Measurements from ENCODE around the gene BICDL2.

Gene BICDL2

GRCh38 chr16:2985893-2986355 lies 50.8 kb downstream of the BICDL2 start:
- Histone ChIP-seq H3K79me2 (ENCODE audit: insufficient read depth, low read length) (peaks cover 2% of the 10 kb centered on the region; the same call in 1 of the 2 replicates), H3K9me2 (replicated peaks; ENCODE audit: low read depth, low read length) (no peaks in the 10 kb centered on the region), H3K36me3 (ENCODE audit: insufficient read depth, low read length) (no peaks in the 10 kb centered on the region), H2AFZ (ENCODE audit: low read length) (no peak overlapping the region), H4K20me1 (ENCODE audit: insufficient read depth, low read length, poor library complexity, severe bottlenecking) (no peaks in the 10 kb centered on the region), H3K9ac (ENCODE audit: low read depth, low read length, poor library complexity, severe bottlenecking) (no peak overlapping the region), H3K4me3 (ENCODE audit: low read length, poor library complexity, severe bottlenecking) (no peak overlapping the region), H3K4me1 (ENCODE audit: insufficient read depth, low read length, poor library complexity, severe bottlenecking) (no peaks in the 10 kb centered on the region), H3F3A (ENCODE audit: low read depth) (no peaks in the 10 kb centered on the region), H3K27me3 (ENCODE audit: insufficient read depth, low read length, poor library complexity, severe bottlenecking) (no peaks in the 10 kb centered on the region), H3K9me3 (ENCODE audit: insufficient read depth, low read depth, low read length) (no peaks in the 10 kb centered on the region), H3K4me2 (ENCODE audit: low read depth, low read length, poor library complexity, severe bottlenecking) (no peak overlapping the region)
- TF ChIP-seq EZH2phosphoT487 (IDR thresholded peaks at IDR 0.05; ENCODE audit: borderline replicate concordance) (no peak), CTCF (conservative IDR thresholded peaks at IDR 0.05; ENCODE audit: low read length) (no peak)

GRCh38 chr16:2985462-2985861 lies 51.3 kb downstream of the BICDL2 start:
- Histone ChIP-seq H3K9ac (ENCODE audit: low read depth, low read length, poor library complexity, severe bottlenecking) (no peak overlapping the region), H3F3A (ENCODE audit: low read depth) (no peaks in the 10 kb centered on the region), H2AFZ (ENCODE audit: low read length) (no peak overlapping the region), H3K9me2 (replicated peaks; ENCODE audit: low read depth, low read length) (no peaks in the 10 kb centered on the region), H3K4me2 (ENCODE audit: low read depth, low read length, poor library complexity, severe bottlenecking) (no peak overlapping the region), H3K9me3 (ENCODE audit: insufficient read depth, low read depth, low read length) (no peaks in the 10 kb centered on the region), H3K27me3 (ENCODE audit: insufficient read depth, low read length, poor library complexity, severe bottlenecking) (no peaks in the 10 kb centered on the region), H3K4me3 (ENCODE audit: low read length, poor library complexity, severe bottlenecking) (no peak overlapping the region), H3K36me3 (ENCODE audit: insufficient read depth, low read length) (no peaks in the 10 kb centered on the region), H3K79me2 (ENCODE audit: insufficient read depth, low read length) (peaks cover 5% of the 10 kb centered on the region; the same call in 1 of the 2 replicates), H3K4me1 (ENCODE audit: insufficient read depth, low read length, poor library complexity, severe bottlenecking) (no peaks in the 10 kb centered on the region), H4K20me1 (ENCODE audit: insufficient read depth, low read length, poor library complexity, severe bottlenecking) (no peaks in the 10 kb centered on the region)
- TF ChIP-seq CTCF (conservative IDR thresholded peaks at IDR 0.05; ENCODE audit: low read length) (no peak), EZH2phosphoT487 (IDR thresholded peaks at IDR 0.05; ENCODE audit: borderline replicate concordance) (no peak)

- no peaks in the 10 kb centered on the region for H4K20me1 ChIP-seq (ENCODE audit: insufficient read depth, low read length, poor library complexity, severe bottlenecking)
- peak overlapping the region; percentile 44 for H3K4me3 ChIP-seq (ENCODE audit: low read length, poor library complexity, severe bottlenecking)
- H3K36me3 ChIP-seq (ENCODE audit: insufficient read depth, low read length) = no peaks in the 10 kb centered on the region
- peak overlapping the region; percentile 57 for H3K4me2 ChIP-seq (ENCODE audit: low read depth, low read length, poor library complexity, severe bottlenecking)
- H3K9ac ChIP-seq (ENCODE audit: low read depth, low read length, poor library complexity, severe bottlenecking) = no peak overlapping the region
- H3K4me1 ChIP-seq (ENCODE audit: insufficient read depth, low read length, poor library complexity, severe bottlenecking) = no peaks in the 10 kb centered on the region
- H2AFZ ChIP-seq (ENCODE audit: low read length) = no peak overlapping the region
- peaks cover 13% of the 10 kb centered on the region for H3K79me2 ChIP-seq (ENCODE audit: insufficient read depth, low read length)
- no peaks in the 10 kb centered on the region for H3K9me2 ChIP-seq (replicated peaks; ENCODE audit: low read depth, low read length)
- H3F3A ChIP-seq (ENCODE audit: low read depth) = no peaks in the 10 kb centered on the region
- H3K9me3 ChIP-seq (ENCODE audit: insufficient read depth, low read depth, low read length) = no peaks in the 10 kb centered on the region
- TF ChIP-seq CTCF (conservative IDR thresholded peaks at IDR 0.05; ENCODE audit: low read length) (peak; percentile 58), EZH2phosphoT487 (IDR thresholded peaks at IDR 0.05; ENCODE audit: borderline replicate concordance) (no peak)
- H3K27me3 ChIP-seq (ENCODE audit: insufficient read depth, low read length, poor library complexity, severe bottlenecking) = no peaks in the 10 kb centered on the region
Observed at GRCh38 chr16:2983706-2984136, 53.0 kb downstream of the BICDL2 start.

Measured in Loucy (cell line).